KMS-11 (cell line): ENCODE results near the gene ABCA4.

Experiments used
- H2AFZ ChIP-seq: fragments of 200-600 bp; sonication (generic); 2 replicates; pipeline ENCODE4 v1.6.1; 2016; ENCODE audit warnings: antibody characterized with exemption, mixed run types, low read depth
- H3K27ac ChIP-seq: fragments of 200-600 bp; sonication (generic); 2 replicates; pipeline ENCODE4 v1.6.1; 2016; ENCODE audit warnings: mild to moderate bottlenecking, mixed run types
- H3K27me3 ChIP-seq: fragments of 200-600 bp; sonication (generic); 2 replicates; pipeline ENCODE4 v1.6.1; 2017; ENCODE audit warnings: mild to moderate bottlenecking, low read depth, mixed run types, moderate library complexity; ENCODE audit not compliant: insufficient read depth
- H3K36me3 ChIP-seq: fragments of 200-600 bp; sonication (generic); 2 replicates; pipeline ENCODE4 v1.6.1; 2017; ENCODE audit warnings: mild to moderate bottlenecking, mixed run types; ENCODE audit not compliant: insufficient read depth
- H3K4me1 ChIP-seq: fragments of 200-600 bp; sonication (generic); 2 replicates; pipeline ENCODE4 v1.6.1; 2016; ENCODE audit warnings: mild to moderate bottlenecking, low read depth, mixed run types; ENCODE audit not compliant: poor library complexity, severe bottlenecking
- H3K4me2 ChIP-seq: fragments of 200-600 bp; sonication (generic); 2 replicates; pipeline ENCODE4 v1.7.0; 2016; ENCODE audit warnings: mild to moderate bottlenecking, mixed run types
- H3K4me3 ChIP-seq: fragments of 200-600 bp; sonication (generic); IDR thresholded peaks from 2 replicates; pipeline ENCODE4 v1.6.1; 2017; ENCODE audit warnings: low read depth, low read length, mixed read lengths; ENCODE audit not compliant: insufficient read depth
- H3K79me2 ChIP-seq: fragments of 200-600 bp; sonication (generic); 2 replicates; pipeline ENCODE4 v1.6.1; 2016; ENCODE audit warnings: low read depth, mixed run types; ENCODE audit not compliant: insufficient read depth
- H3K9ac ChIP-seq: fragments of 200-600 bp; sonication (generic); 2 replicates; pipeline ENCODE4 v1.6.1; 2016; ENCODE audit warnings: mild to moderate bottlenecking, mixed run types
- H4K20me1 ChIP-seq: fragments of 200-600 bp; sonication (generic); 2 replicates; pipeline ENCODE4 v1.6.1; 2016; ENCODE audit warnings: mild to moderate bottlenecking, mixed run types; ENCODE audit not compliant: insufficient read depth
- TF ChIP-seq, protein P1 (sequence below): fragments of 200-600 bp; sonication (generic); conservative IDR thresholded peaks from 2 replicates; pipeline ENCODE4 v1.6.1; 2017; ENCODE audit warnings: low read depth, mild to moderate bottlenecking, antibody characterized with exemption, low read length, moderate library complexity, mixed read lengths

Gene ABCA4

GRCh38 chr1:94126651-94127050 lies 5.7 kb upstream of the ABCA4 start:
- no peak overlapping the region for H3K4me3 ChIP-seq
- H3K36me3 ChIP-seq = no peaks in the 10 kb centered on the region
- no peaks in the 10 kb centered on the region for H3K4me1 ChIP-seq
- no peak overlapping the region for H2AFZ ChIP-seq
- no peak overlapping the region for H3K27ac ChIP-seq
- no peak overlapping the region for H3K9ac ChIP-seq
- H3K4me2 ChIP-seq = no peak overlapping the region
- no peaks in the 10 kb centered on the region for H4K20me1 ChIP-seq
- no peaks in the 10 kb centered on the region for H3K79me2 ChIP-seq
- H3K27me3 ChIP-seq = no peaks in the 10 kb centered on the region
- TF ChIP-seq, protein P1, sequence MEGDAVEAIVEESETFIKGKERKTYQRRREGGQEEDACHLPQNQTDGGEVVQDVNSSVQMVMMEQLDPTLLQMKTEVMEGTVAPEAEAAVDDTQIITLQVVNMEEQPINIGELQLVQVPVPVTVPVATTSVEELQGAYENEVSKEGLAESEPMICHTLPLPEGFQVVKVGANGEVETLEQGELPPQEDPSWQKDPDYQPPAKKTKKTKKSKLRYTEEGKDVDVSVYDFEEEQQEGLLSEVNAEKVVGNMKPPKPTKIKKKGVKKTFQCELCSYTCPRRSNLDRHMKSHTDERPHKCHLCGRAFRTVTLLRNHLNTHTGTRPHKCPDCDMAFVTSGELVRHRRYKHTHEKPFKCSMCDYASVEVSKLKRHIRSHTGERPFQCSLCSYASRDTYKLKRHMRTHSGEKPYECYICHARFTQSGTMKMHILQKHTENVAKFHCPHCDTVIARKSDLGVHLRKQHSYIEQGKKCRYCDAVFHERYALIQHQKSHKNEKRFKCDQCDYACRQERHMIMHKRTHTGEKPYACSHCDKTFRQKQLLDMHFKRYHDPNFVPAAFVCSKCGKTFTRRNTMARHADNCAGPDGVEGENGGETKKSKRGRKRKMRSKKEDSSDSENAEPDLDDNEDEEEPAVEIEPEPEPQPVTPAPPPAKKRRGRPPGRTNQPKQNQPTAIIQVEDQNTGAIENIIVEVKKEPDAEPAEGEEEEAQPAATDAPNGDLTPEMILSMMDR = no peak

DNA sequence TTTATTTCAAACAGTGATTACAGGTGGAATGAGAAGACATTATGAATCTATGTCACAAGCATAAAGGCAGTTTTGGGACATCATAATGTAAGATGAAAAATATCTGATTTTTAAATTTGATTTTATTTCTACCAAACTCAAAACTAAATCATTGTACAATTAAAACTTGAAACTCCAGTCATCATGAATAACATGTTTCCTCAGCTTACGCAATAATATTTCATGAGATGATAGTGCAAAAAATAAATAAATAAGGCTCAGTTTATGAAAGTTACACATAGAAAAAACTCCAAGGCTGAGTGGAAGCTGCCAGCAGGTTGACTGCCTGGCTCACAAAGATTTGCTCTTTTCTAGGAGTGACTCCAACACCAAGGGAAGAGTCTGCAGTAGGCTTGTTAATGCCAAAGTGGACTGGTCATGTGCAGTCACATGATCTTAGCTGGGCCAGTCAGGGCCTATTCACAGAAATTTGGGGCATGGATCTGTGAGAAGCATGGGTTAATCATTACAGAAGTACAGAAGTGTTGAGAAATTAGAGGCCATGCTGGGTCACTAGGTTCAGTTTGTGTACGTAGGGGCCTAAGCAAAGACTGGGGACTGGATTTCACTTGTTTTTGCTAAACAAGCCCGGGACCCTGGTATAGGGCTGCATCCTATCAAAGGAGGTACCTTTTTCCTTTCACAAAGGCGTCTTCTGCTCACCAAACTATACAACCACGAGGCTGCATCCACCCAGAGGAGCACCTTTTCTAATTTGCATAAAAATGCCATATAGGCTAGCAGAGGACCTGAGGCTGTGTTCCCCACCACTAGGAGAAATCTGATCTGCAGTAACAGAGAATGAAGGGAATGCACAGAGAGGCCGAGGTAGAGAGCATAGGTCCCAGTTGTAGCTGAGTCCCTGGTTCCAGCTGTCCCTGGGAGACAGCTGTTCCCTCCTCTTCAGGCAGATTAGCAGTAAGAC lies 4.9 kb upstream of the ABCA4 start:
- H4K20me1 ChIP-seq = no peaks in the 10 kb centered on the region
- H3K9ac ChIP-seq = no peak overlapping the region
- H3K4me1 ChIP-seq = no peaks in the 10 kb centered on the region
- no peaks in the 10 kb centered on the region for H3K27me3 ChIP-seq
- TF ChIP-seq, protein P1 = no peak
- H2AFZ ChIP-seq = no peak overlapping the region
- H3K4me3 ChIP-seq = no peak overlapping the region
- H3K79me2 ChIP-seq = no peaks in the 10 kb centered on the region
- H3K27ac ChIP-seq = no peak overlapping the region
- H3K36me3 ChIP-seq = no peaks in the 10 kb centered on the region
- no peak overlapping the region for H3K4me2 ChIP-seq

DNA sequence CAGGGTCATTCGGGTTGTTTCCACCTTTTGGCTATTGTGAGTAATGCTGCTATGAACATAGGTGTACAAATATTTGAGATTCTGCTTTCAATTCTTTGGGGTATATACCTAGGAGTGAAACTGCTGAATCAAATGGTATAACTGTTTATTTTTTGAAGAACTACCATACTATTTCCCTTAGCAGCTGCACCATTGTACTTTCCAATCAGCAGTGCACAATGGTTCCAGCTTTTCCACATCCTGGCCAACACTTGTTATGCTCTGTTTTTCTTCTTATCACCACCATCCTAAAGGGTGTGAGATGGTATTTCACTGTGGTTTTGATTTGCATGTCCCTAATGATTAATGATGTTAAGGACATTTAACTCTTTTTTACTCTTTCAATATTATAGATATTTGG lies 3.6 kb upstream of the ABCA4 start:
- no peaks in the 10 kb centered on the region for H4K20me1 ChIP-seq
- H3K4me3 ChIP-seq = no peak overlapping the region
- H3K9ac ChIP-seq = no peak overlapping the region
- TF ChIP-seq, protein P1 = no peak
- H3K4me1 ChIP-seq = no peaks in the 10 kb centered on the region
- no peaks in the 10 kb centered on the region for H3K79me2 ChIP-seq
- H3K27ac ChIP-seq = no peak overlapping the region
- no peak overlapping the region for H2AFZ ChIP-seq
- no peaks in the 10 kb centered on the region for H3K27me3 ChIP-seq
- H3K4me2 ChIP-seq = no peak overlapping the region
- no peaks in the 10 kb centered on the region for H3K36me3 ChIP-seq

- no peaks in the 10 kb centered on the region for H3K36me3 ChIP-seq
- no peaks in the 10 kb centered on the region for H3K4me1 ChIP-seq
- H3K4me2 ChIP-seq = no peak overlapping the region
- no peaks in the 10 kb centered on the region for H4K20me1 ChIP-seq
- H3K27ac ChIP-seq = no peak overlapping the region
- no peak overlapping the region for H3K4me3 ChIP-seq
- no peak overlapping the region for H3K9ac ChIP-seq
- no peak overlapping the region for H2AFZ ChIP-seq
- H3K79me2 ChIP-seq = no peaks in the 10 kb centered on the region
- H3K27me3 ChIP-seq = no peaks in the 10 kb centered on the region
- TF ChIP-seq, protein P1 = no peak
Observed at GRCh38 chr1:94122201-94122970, 1.4 kb upstream of the ABCA4 start.
